K562 (cell line): ENCODE data around the gene KCTD4. TPM values are rescaled to one million over a fixed set of nuclear protein-coding genes. Genes with fewer than 3 reads are reported as not detected.
A peak's percentile ranks its signal among the peaks of the same experiment; 100 is the strongest.

Experiments
- ATAC-seq: fragments of 200-7000 bp; cut with Tn5 transposase; 3 replicates; pipeline ENCODE4 v1.9.1; 2020; ENCODE audit warnings: moderate library complexity
- BruUV-seq: library from RNA; stranded (reverse); fragments of 400-500 nt; replicated peaks from 2 replicates; lab custom pipeline; 2021; lab: Mats Ljungman, UMichigan
- CTCF ChIA-PET: fragments of 300-600 bp; formaldehyde crosslinking; extraction: SDS; loops from one replicate; lab custom pipeline; 2021; ENCODE audit warnings: low intra/inter-chr PET ratio; lab: Yijun Ruan, JAX
- POLR2A ChIA-PET: fragments of 300-600, 350-650 bp; sonication (Branson Sonifier 250); formaldehyde crosslinking; extraction: SDS; loops from one replicate; lab custom pipeline; 2021; ENCODE audit warnings: antibody characterized with exemption, inconsistent platforms; lab: Yijun Ruan, JAX
- DNase-seq, 4 experiments: peaks; one replicate each; pipeline versions ENCODE4 v3.0.0 to v3.0.0-alpha.2; 2011 to 2018; ENCODE audit warnings: low spot score in 3 of 4, mixed read lengths in 3 of 4; ENCODE audit errors: extremely low read depth in 1 of 4
- FAIRE-seq: peaks from 2 replicates; lab custom pipeline; 2011; peaks lifted over from hg19 to GRCh38; lab: Jason Lieb, UNC
- H2AFZ ChIP-seq: 2 replicates; pipeline ENCODE4 v1.6.0; 2011; ENCODE audit warnings: low read depth, low read length, control low read depth, inconsistent platforms
- H3K27ac ChIP-seq: fragments of 200-600 bp; 3 replicates; pipeline ENCODE4 v1.8.0; 2011; ENCODE audit warnings: low read depth, mild to moderate bottlenecking, control low read depth, inconsistent platforms, low read length, moderate library complexity, mixed read lengths; ENCODE audit errors: extremely low read depth
- H3K27me3 ChIP-seq, 2 experiments: fragments of 300-600 bp in 1 of 2; 2 replicates in 1 of 2; 3 replicates in 1 of 2; pipeline versions ENCODE4 v1.6.0 to v1.8.0; 2011; ENCODE audit warnings: inconsistent platforms in 2 of 2, low read length in 2 of 2, mild to moderate bottlenecking in 1 of 2, mixed read lengths in 1 of 2, moderate library complexity in 1 of 2; ENCODE audit not compliant: control insufficient read depth in 2 of 2, insufficient read depth in 2 of 2
- H3K36me3 ChIP-seq: fragments of 300-600 bp; 3 replicates; pipeline ENCODE4 v1.8.0; 2011; ENCODE audit warnings: mild to moderate bottlenecking, low read length, inconsistent platforms; ENCODE audit not compliant: control insufficient read depth, insufficient read depth
- H3K4me1 ChIP-seq, 2 experiments: fragments of 200-600 bp in 1 of 2; replicated peaks in 1 of 2; 2 replicates in 1 of 2; 3 replicates in 1 of 2; pipeline versions ENCODE4 v1.5.1 to v1.8.0; 2011; ENCODE audit warnings: inconsistent platforms in 2 of 2, low read length in 2 of 2, mild to moderate bottlenecking in 1 of 2, mixed read lengths in 1 of 2, moderate library complexity in 1 of 2; ENCODE audit not compliant: control insufficient read depth in 2 of 2, insufficient read depth in 2 of 2
- H3K4me2 ChIP-seq: 2 replicates; pipeline ENCODE4 v1.6.1; 2011; ENCODE audit warnings: low read length, control low read depth, inconsistent platforms, mixed read lengths; ENCODE audit not compliant: insufficient read depth
- H3K4me3 ChIP-seq: fragments of 200-600 bp; sonication (generic), shearing (Covaris generic); 2 replicates; pipeline ENCODE4 v1.5.1; 2016; ENCODE audit warnings: control low read depth, inconsistent platforms
- H3K79me2 ChIP-seq: fragments of 200-600 bp; 3 replicates; pipeline ENCODE4 v1.8.0; 2011; ENCODE audit warnings: low read length, inconsistent platforms; ENCODE audit not compliant: control insufficient read depth, insufficient read depth
- H3K9ac ChIP-seq, 2 experiments: 2 replicates each; pipeline versions ENCODE4 v1.6.0 to v1.6.1; 2011; ENCODE audit warnings: low read depth in 2 of 2, low read length in 2 of 2, control low read depth in 1 of 2, inconsistent platforms in 1 of 2, mild to moderate bottlenecking in 1 of 2, mixed read lengths in 1 of 2; ENCODE audit not compliant: insufficient read depth in 1 of 2
- H3K9me1 ChIP-seq: one replicate; pipeline ENCODE4 v1.6.0; 2011; ENCODE audit warnings: inconsistent platforms, mild to moderate bottlenecking, low read length, moderate library complexity; ENCODE audit not compliant: control insufficient read depth, insufficient read depth
- H3K9me3 ChIP-seq: replicated peaks from 2 replicates; pipeline ENCODE4 v1.5.1; 2011; ENCODE audit warnings: low read depth, low read length, inconsistent platforms; ENCODE audit not compliant: control insufficient read depth, insufficient read depth
- H4K20me1 ChIP-seq: replicated peaks from 2 replicates; pipeline ENCODE4 v1.6.1; 2011; ENCODE audit warnings: low read length, inconsistent platforms, mixed read lengths; ENCODE audit not compliant: control insufficient read depth, insufficient read depth
- ARID1B ChIP-seq: fragments of 450-650 bp; IDR thresholded peaks from 2 replicates; pipeline ENCODE4 v1.6.1; 2016; ENCODE audit warnings: antibody characterized with exemption, mild to moderate bottlenecking, inconsistent platforms
- CHD2 ChIP-seq: IDR thresholded peaks from 2 replicates; pipeline ENCODE4 v1.6.1; 2011; ENCODE audit warnings: low read depth, low read length
- HDAC6 ChIP-seq: IDR thresholded peaks from 2 replicates; pipeline ENCODE4 v1.6.1; 2012; ENCODE audit warnings: low read depth, mild to moderate bottlenecking, control low read depth, inconsistent platforms, low read length, moderate library complexity
- HMGN3 ChIP-seq: IDR thresholded peaks from 2 replicates; pipeline ENCODE4 v1.6.1; 2011; ENCODE audit warnings: borderline replicate concordance, low read depth, mild to moderate bottlenecking, mixed read lengths, low read length; ENCODE audit not compliant: insufficient read length; ENCODE audit errors: extremely low read depth
- PHB ChIP-seq: fragments of 250-450 bp; sonication (Bioruptor Pico); IDR thresholded peaks from 2 replicates; pipeline ENCODE4 v1.5.0; 2021
- PRMT5 ChIP-seq: sonication (generic); formaldehyde crosslinking; IDR thresholded peaks from 2 replicates; pipeline ENCODE4 v1.5.0; 2020; ENCODE audit warnings: missing genetic modification reagents
- SMARCA4 ChIP-seq: fragments of 450-650 bp; IDR thresholded peaks from 2 replicates; pipeline ENCODE4 v1.6.1; 2016
- SMARCE1 ChIP-seq: fragments of 450-650 bp; IDR thresholded peaks from 2 replicates; pipeline ENCODE4 v1.7.1; 2016; ENCODE audit warnings: mild to moderate bottlenecking
- STAG1 ChIP-seq: sonication (generic); formaldehyde crosslinking; IDR thresholded peaks from 2 replicates; pipeline ENCODE4 v1.5.0; 2020; ENCODE audit warnings: missing genetic modification reagents, borderline replicate concordance
- TEAD4 ChIP-seq, 2 experiments: sonication (generic) in 1 of 2; formaldehyde crosslinking in 1 of 2; IDR thresholded peaks; 2 replicates each; pipeline versions ENCODE4 v1.6.1 to v1.8.0; 2012 to 2022; ENCODE audit warnings: borderline replicate concordance in 1 of 2, inconsistent platforms in 1 of 2, low read length in 1 of 2, mild to moderate bottlenecking in 1 of 2, missing genetic modification reagents in 1 of 2
- TRIM24 ChIP-seq, 2 experiments: fragments of 450-650 bp; IDR thresholded peaks; 2 replicates each; pipeline ENCODE4 v1.6.1; 2016
- ZNF165 ChIP-seq: fragments of 250-450 bp; sonication (Bioruptor Pico); IDR thresholded peaks from 2 replicates; pipeline ENCODE4 v1.4.0; 2020; ENCODE audit warnings: borderline replicate concordance
- ZNF707 ChIP-seq: fragments of 250-450 bp; sonication (Bioruptor Pico); conservative IDR thresholded peaks from 2 replicates; pipeline ENCODE4 v1.8.0; 2022; ENCODE audit warnings: inconsistent platforms, mild to moderate bottlenecking, moderate library complexity
- WGBS: fragments of 100-300 bp; shearing (Covaris generic); methylation state at CpG from one replicate; pipeline ENCODE4 v1.1.6; 2016; ENCODE audit warnings: low coverage, mixed read lengths; ENCODE audit not compliant: insufficient coverage; ENCODE audit errors: missing lambda C conversion rate; 5-methylcytosine and 5-hydroxymethylcytosine counted together
- in situ Hi-C: fragments of 300-500 bp; cut with MboI; formaldehyde crosslinking; loops from 4 replicates; pipeline ENCODE4 v1.15.0; 2018; ENCODE audit warnings: inconsistent platforms, mixed read lengths
- intact Hi-C: fragments of 100-400 bp; cut with micrococcal nuclease; formaldehyde crosslinking; loops from 2 replicates; pipeline ENCODE4 v1.14.2; 2022
- polyA plus RNA-seq, 8 experiments: library from polyadenylated mRNA; depleted of rRNA in 4 of 8; stranded (reverse) in 5 of 8; unstranded in 3 of 8; fragments of >200 nt; fragmentation: Nextera tagmentation in 2 of 8; fragmentation: Illumina TruSeq in 1 of 8; extraction: Ambion mirVana in 2 of 8; extraction: Trizol in 1 of 8; gene quantifications; 2 replicates each; pipeline versions ENCODE4 v1.2.1 to v1.2.3, GENCODE V29; 2011 to 2014; ENCODE audit warnings: inconsistent platforms in 1 of 8, missing spikeins in 1 of 8
- total RNA-seq, 7 experiments: library from RNA; depleted of rRNA in 6 of 7; stranded (reverse); fragments of >200 nt in 6 of 7; fragmentation: Illumina TruSeq in 2 of 7; extraction: Trizol in 2 of 7; gene quantifications; 2 replicates each; pipeline versions ENCODE4 v1.2.1 to v1.2.3, GENCODE V29; 2011 to 2021; ENCODE audit warnings: low replicate concordance in 1 of 7

Gene KCTD4
- total and polyA plus RNA-seq, 9 of the 15 experiments (the other 6 are each of a cell fraction or from before 2014, with no cell fraction given): not detected

DNA sequence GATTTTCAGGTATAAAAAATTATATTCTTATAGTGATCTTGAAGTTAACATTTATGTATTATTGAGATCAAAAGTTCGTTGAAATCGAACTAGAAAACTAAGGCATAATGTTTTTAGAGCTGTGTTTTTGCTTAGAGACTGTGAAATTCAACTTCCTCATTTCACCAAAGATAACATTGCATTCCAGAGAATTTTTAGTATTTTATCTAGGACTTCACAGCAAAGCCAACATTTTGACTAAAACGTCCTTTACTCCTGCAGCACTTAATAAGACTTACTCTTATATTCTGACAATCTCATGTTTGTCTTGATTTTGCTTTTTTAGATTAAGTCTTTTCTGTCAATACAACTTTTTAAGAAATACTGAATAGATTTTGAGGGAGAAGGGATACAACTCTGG lies 4.7 kb downstream of the KCTD4 start:
- in situ Hi-C loops: no loop called here
- no peak overlapping the region for H3K4me3 ChIP-seq
- peaks cover 12% of the 10 kb centered on the region; the same call in 2 of the 3 replicates for H3K79me2 ChIP-seq
- H4K20me1 ChIP-seq: no peaks in the 10 kb centered on the region
- H2AFZ ChIP-seq: no peak overlapping the region
- no peak overlapping the region for H3K9ac ChIP-seq
- H3K36me3 ChIP-seq: peaks cover 14% of the 10 kb centered on the region
- CTCF ChIA-PET: no interaction called here
- BruUV-seq: no TSS peak
- no peak overlapping the region for H3K27ac ChIP-seq
- H3K4me1 ChIP-seq: peaks cover 0 to 5% of the 10 kb centered on the region in 2 experiments; a peak in 2 of 5 replicates
- FAIRE-seq (no peak), ATAC-seq (0 out of 3 replicates have a peak, but pooled peaks have one; percentile 26), DNase-seq (no peak)
- POLR2A ChIA-PET: interaction anchor here (1.0 to 1.2 kb wide), 2 partner anchors 9 to 10 kb away, joined by 3 to 4 read pairs; no protein-coding TSS in a partner anchor
- TF ChIP-seq TRIM24 (IDR thresholded peaks at IDR 0.05) (no peak), SMARCE1 (0 out of 2 replicates have a peak, but pooled peaks have one; percentile 18), TEAD4 (IDR thresholded peaks at IDR 0.05; ENCODE audit: low read length) (peak; percentile 49; the same call in 1 of the 2 replicates), TEAD4 (CRISPR knock-in tag; IDR thresholded peaks at IDR 0.05; ENCODE audit: borderline replicate concordance) (no peak), PHB (CRISPR knock-in tag) (no peak), PRMT5 (CRISPR knock-in tag) (no peak), SMARCA4 (peak; percentile 26; the same call in 1 of the 2 replicates), CHD2 (no peak), ZNF707 (CRISPR knock-in tag) (no peak), ARID1B (0 out of 2 replicates have a peak, but pooled peaks have one; percentile 9), HDAC6 (no peak), HMGN3 (no peak), STAG1 (CRISPR knock-in tag) (no peak), ZNF165 (CRISPR knock-in tag) (no peak)
- no peak overlapping the region for H3K4me2 ChIP-seq
- H3K27me3 ChIP-seq: no peaks in the 10 kb centered on the region
- 10% methylated on average over 3 of the region's 3 CpGs for WGBS
- intact Hi-C loops: loop anchor here (10.0 kb wide), 1 partner anchor 109 kb away; no protein-coding TSS in a partner anchor
- no peaks in the 10 kb centered on the region for H3K9me3 ChIP-seq
- no peaks in the 10 kb centered on the region for H3K9me1 ChIP-seq
